SK-N-SH (cell line): ENCODE measurements around the gene PTGR2. TPM values are rescaled to one million over a fixed set of nuclear protein-coding genes. Genes with fewer than 3 reads are reported as not detected.

Experiments used
- CTCF ChIA-PET: fragments of 300-600, 350-600 bp; formaldehyde crosslinking; extraction: SDS; loops from one replicate; lab custom pipeline; 2021; lab: Yijun Ruan, JAX
- POLR2A ChIA-PET: fragments of 350-600 bp; sonication (Branson Sonifier 250); formaldehyde crosslinking; extraction: SDS; loops from one replicate; lab custom pipeline; 2020; ENCODE audit warnings: antibody characterized with exemption, inconsistent platforms; lab: Yijun Ruan, JAX
- DNase-seq: peaks from one replicate; pipeline ENCODE4 v3.0.0; 2012
- H2AFZ ChIP-seq: fragments of 200-600 bp; sonication (generic); 2 replicates; pipeline ENCODE4 v1.8.1; 2016; ENCODE audit warnings: antibody characterized with exemption, mild to moderate bottlenecking, low read depth
- H3F3A ChIP-seq: fragments of 200-600 bp; sonication (generic); replicated peaks from 2 replicates; pipeline ENCODE3; 2016; ENCODE audit warnings: antibody characterized with exemption, mild to moderate bottlenecking; ENCODE audit not compliant: insufficient read depth
- H3K27ac ChIP-seq, 2 experiments: fragments of 200-500 bp in 1 of 2; fragments of 200-600 bp in 1 of 2; sonication (Bioruptor generic) in 1 of 2; sonication (generic), shearing (Covaris generic) in 1 of 2; 2 replicates each; pipeline versions ENCODE4 v1.5.1 to v1.6.1; 2014 to 2016; ENCODE audit warnings: low read depth in 2 of 2, inconsistent platforms in 1 of 2, low read length in 1 of 2, mild to moderate bottlenecking in 1 of 2, mixed read lengths in 1 of 2
- H3K27me3 ChIP-seq: fragments of 200-600 bp; sonication (generic), shearing (Covaris generic); 2 replicates; pipeline ENCODE4 v1.6.1; 2016; ENCODE audit warnings: mixed run types; ENCODE audit not compliant: insufficient read depth
- H3K36me3 ChIP-seq, 2 experiments: fragments of 200-500 bp in 1 of 2; fragments of 200-600 bp in 1 of 2; sonication (Bioruptor generic) in 1 of 2; sonication (generic) in 1 of 2; replicated peaks in 1 of 2; 2 replicates each; pipeline versions ENCODE3 to v1.5.1; 2014 to 2016; ENCODE audit warnings: low read length in 1 of 2, mild to moderate bottlenecking in 1 of 2; ENCODE audit not compliant: insufficient read depth in 2 of 2, control insufficient read depth in 1 of 2
- H3K4me1 ChIP-seq, 2 experiments: fragments of 200-500 bp in 1 of 2; fragments of 200-600 bp in 1 of 2; sonication (Bioruptor generic) in 1 of 2; sonication (generic), shearing (Covaris generic) in 1 of 2; 2 replicates each; pipeline versions ENCODE4 v1.5.1 to v1.6.1; 2014 to 2016; ENCODE audit warnings: low read depth in 1 of 2, low read length in 1 of 2, mixed run types in 1 of 2; ENCODE audit not compliant: insufficient read depth in 2 of 2, control insufficient read depth in 1 of 2
- H3K4me2 ChIP-seq: fragments of 200-600 bp; sonication (generic), shearing (Covaris generic); 2 replicates; pipeline ENCODE4 v1.6.1; 2017; ENCODE audit warnings: mixed run types
- H3K4me3 ChIP-seq, 2 experiments: fragments of 200-500 bp in 1 of 2; fragments of 200-600 bp in 1 of 2; sonication (Bioruptor generic) in 1 of 2; sonication (generic), shearing (Covaris generic) in 1 of 2; 2 replicates each; pipeline versions ENCODE4 v1.5.1 to v1.8.1; 2014 to 2016; ENCODE audit warnings: low read depth in 2 of 2, inconsistent platforms in 1 of 2, low read length in 1 of 2, mild to moderate bottlenecking in 1 of 2, mixed read lengths in 1 of 2, moderate library complexity in 1 of 2
- H3K79me2 ChIP-seq: fragments of 200-600 bp; sonication (generic); 2 replicates; pipeline ENCODE4 v1.8.1; 2017; ENCODE audit warnings: mild to moderate bottlenecking; ENCODE audit not compliant: insufficient read depth
- H3K9ac ChIP-seq: fragments of 200-600 bp; sonication (generic); 2 replicates; pipeline ENCODE4 v1.6.1; 2017; ENCODE audit warnings: mixed run types
- H3K9me2 ChIP-seq: fragments of 200-600 bp; sonication (generic); 2 replicates; pipeline ENCODE4 v1.6.1; 2017; ENCODE audit warnings: mixed run types
- H3K9me3 ChIP-seq: fragments of 200-600 bp; sonication (generic); 2 replicates; pipeline ENCODE4 v1.6.1; 2017; ENCODE audit warnings: mixed run types, mild to moderate bottlenecking, moderate library complexity
- H4K20me1 ChIP-seq: fragments of 200-600 bp; sonication (generic); 2 replicates; pipeline ENCODE4 v1.6.1; 2017; ENCODE audit warnings: mild to moderate bottlenecking, mixed run types; ENCODE audit not compliant: insufficient read depth
- CHD2 ChIP-seq: fragments of 150-350 bp; IDR thresholded peaks from 2 replicates; pipeline ENCODE4 v1.6.1; 2018; ENCODE audit warnings: low read length; ENCODE audit not compliant: partially characterized antibody
- EZH2phosphoT487 ChIP-seq: fragments of 200-600 bp; sonication (generic); IDR thresholded peaks from 2 replicates; pipeline ENCODE4 v1.6.1; 2017; ENCODE audit warnings: low read depth, mixed run types, mild to moderate bottlenecking, antibody characterized with exemption, moderate library complexity, borderline replicate concordance
- JUND ChIP-seq: IDR thresholded peaks from 2 replicates; pipeline ENCODE4 v1.4.0; 2012
- MEF2A ChIP-seq: IDR thresholded peaks from 2 replicates; pipeline ENCODE4 v1.4.0; 2012; ENCODE audit warnings: low read depth, borderline replicate concordance
- MXI1 ChIP-seq: IDR thresholded peaks from 2 replicates; pipeline ENCODE4 v1.6.1; 2012; ENCODE audit warnings: mild to moderate bottlenecking, low read depth, low read length, improper control_type of control experiment
- NFIC ChIP-seq: IDR thresholded peaks from 2 replicates; pipeline ENCODE4 v1.4.0; 2012; ENCODE audit warnings: borderline replicate concordance
- RAD21 ChIP-seq: IDR thresholded peaks from 2 replicates; pipeline ENCODE4 v1.6.1; 2012; ENCODE audit warnings: mild to moderate bottlenecking, low read length
- RCOR1 ChIP-seq: fragments of 150-350 bp; IDR thresholded peaks from 2 replicates; pipeline ENCODE4 v1.6.1; 2017; ENCODE audit warnings: antibody characterized with exemption, low read length
- RFX5 ChIP-seq: IDR thresholded peaks from 2 replicates; pipeline ENCODE4 v1.6.1; 2012; ENCODE audit warnings: mild to moderate bottlenecking, improper control_type of control experiment, low read length
- RXRA ChIP-seq: IDR thresholded peaks from 2 replicates; pipeline ENCODE4 v1.4.0; 2012; ENCODE audit warnings: low read depth, mild to moderate bottlenecking, borderline replicate concordance
- SIN3A ChIP-seq: IDR thresholded peaks from 2 replicates; pipeline ENCODE4 v1.6.1; 2012; ENCODE audit warnings: low read depth, mild to moderate bottlenecking, low read length, moderate library complexity, borderline replicate concordance
- SMC3 ChIP-seq: IDR thresholded peaks from 2 replicates; pipeline ENCODE4 v1.6.1; 2012; ENCODE audit warnings: low read depth, low read length, improper control_type of control experiment
- TEAD4 ChIP-seq: IDR thresholded peaks from 2 replicates; pipeline ENCODE4 v1.4.0; 2012; ENCODE audit warnings: mild to moderate bottlenecking, borderline replicate concordance; ENCODE audit not compliant: insufficient read depth
- WGBS: methylation state at CpG from one replicate; pipeline ENCODE4 v1.1.6; 2017; ENCODE audit warnings: low lambda C conversion rate; 5-methylcytosine and 5-hydroxymethylcytosine counted together
- polyA plus RNA-seq, 3 experiments: library from polyadenylated mRNA; depleted of rRNA; stranded (reverse); fragments of >200 nt; gene quantifications; 2 replicates each; pipeline ENCODE4 v1.2.3, GENCODE V29; 2012
- TF ChIP-seq, protein P1 (sequence below): IDR thresholded peaks from 2 replicates; pipeline ENCODE4 v1.6.1; 2012; ENCODE audit warnings: mild to moderate bottlenecking, low read depth, low read length, moderate library complexity
- TF ChIP-seq, protein P2 (sequence below): IDR thresholded peaks from 2 replicates; pipeline ENCODE4 v1.4.0; 2012; ENCODE audit warnings: low read depth, borderline replicate concordance

The PTGR2 gene
- polyA plus RNA-seq, 1 of the 3 experiments (the other 2 are of a cell fraction), result 7.1 TPM

DNA sequence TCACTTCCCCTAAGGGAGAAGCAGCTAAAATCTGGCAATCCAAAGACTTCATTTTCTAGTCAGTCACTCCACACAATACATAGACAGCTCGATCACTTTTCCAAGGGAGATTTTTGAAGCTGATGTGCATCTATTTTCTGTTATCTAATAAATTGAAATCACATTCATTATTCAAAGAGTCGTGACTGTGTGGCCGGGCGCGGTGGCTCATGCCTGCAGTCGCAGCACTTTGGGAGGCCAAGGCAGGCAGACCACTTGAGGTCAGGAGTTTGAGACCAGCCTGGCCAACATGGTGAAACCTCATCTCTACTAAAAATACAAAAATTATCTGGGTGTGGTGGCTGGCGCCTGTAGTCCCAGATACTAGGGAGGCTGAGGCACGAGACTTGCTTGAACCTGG, 27.1 kb upstream of the PTGR2 start:
- Histone ChIP-seq H3K9ac (no peak overlapping the region), H3K79me2 (no peaks in the 10 kb centered on the region), H3K4me1 (peaks cover 0 to 3% of the 10 kb centered on the region in 2 experiments; a peak in 1 of 4 replicates), H3K4me3 (no peak overlapping the region), H3K4me2 (no peak overlapping the region), H2AFZ (no peak overlapping the region), H3F3A (no peaks in the 10 kb centered on the region), H3K9me2 (no peaks in the 10 kb centered on the region), H3K36me3 (no peaks in the 10 kb centered on the region), H4K20me1 (no peaks in the 10 kb centered on the region), H3K27me3 (no peaks in the 10 kb centered on the region), H3K9me3 (no peaks in the 10 kb centered on the region), H3K27ac (no peak overlapping the region)
- no peak for DNase-seq
- ChIA-PET CTCF (interaction anchor here (0.6 to 5.7 kb wide), 14 partner anchors 9 to 485 kb away, joined by 3 to 70 read pairs (median 6); no protein-coding TSS in a partner anchor), POLR2A (no interaction called here)
- WGBS, result 92% methylated on average over 8 of the region's 8 CpGs
- TF ChIP-seq SIN3A (no peak), EZH2phosphoT487 (no peak), SMC3 (no peak), MEF2A (no peak), CHD2 (no peak), MXI1 (no peak), NFIC (no peak), RCOR1 (no peak), TEAD4 (no peak), RXRA (no peak), RAD21 (no peak), RFX5 (no peak), JUND (no peak)
- TF ChIP-seq, protein P1, sequence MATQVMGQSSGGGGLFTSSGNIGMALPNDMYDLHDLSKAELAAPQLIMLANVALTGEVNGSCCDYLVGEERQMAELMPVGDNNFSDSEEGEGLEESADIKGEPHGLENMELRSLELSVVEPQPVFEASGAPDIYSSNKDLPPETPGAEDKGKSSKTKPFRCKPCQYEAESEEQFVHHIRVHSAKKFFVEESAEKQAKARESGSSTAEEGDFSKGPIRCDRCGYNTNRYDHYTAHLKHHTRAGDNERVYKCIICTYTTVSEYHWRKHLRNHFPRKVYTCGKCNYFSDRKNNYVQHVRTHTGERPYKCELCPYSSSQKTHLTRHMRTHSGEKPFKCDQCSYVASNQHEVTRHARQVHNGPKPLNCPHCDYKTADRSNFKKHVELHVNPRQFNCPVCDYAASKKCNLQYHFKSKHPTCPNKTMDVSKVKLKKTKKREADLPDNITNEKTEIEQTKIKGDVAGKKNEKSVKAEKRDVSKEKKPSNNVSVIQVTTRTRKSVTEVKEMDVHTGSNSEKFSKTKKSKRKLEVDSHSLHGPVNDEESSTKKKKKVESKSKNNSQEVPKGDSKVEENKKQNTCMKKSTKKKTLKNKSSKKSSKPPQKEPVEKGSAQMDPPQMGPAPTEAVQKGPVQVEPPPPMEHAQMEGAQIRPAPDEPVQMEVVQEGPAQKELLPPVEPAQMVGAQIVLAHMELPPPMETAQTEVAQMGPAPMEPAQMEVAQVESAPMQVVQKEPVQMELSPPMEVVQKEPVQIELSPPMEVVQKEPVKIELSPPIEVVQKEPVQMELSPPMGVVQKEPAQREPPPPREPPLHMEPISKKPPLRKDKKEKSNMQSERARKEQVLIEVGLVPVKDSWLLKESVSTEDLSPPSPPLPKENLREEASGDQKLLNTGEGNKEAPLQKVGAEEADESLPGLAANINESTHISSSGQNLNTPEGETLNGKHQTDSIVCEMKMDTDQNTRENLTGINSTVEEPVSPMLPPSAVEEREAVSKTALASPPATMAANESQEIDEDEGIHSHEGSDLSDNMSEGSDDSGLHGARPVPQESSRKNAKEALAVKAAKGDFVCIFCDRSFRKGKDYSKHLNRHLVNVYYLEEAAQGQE, result no peak
- TF ChIP-seq, protein P2, sequence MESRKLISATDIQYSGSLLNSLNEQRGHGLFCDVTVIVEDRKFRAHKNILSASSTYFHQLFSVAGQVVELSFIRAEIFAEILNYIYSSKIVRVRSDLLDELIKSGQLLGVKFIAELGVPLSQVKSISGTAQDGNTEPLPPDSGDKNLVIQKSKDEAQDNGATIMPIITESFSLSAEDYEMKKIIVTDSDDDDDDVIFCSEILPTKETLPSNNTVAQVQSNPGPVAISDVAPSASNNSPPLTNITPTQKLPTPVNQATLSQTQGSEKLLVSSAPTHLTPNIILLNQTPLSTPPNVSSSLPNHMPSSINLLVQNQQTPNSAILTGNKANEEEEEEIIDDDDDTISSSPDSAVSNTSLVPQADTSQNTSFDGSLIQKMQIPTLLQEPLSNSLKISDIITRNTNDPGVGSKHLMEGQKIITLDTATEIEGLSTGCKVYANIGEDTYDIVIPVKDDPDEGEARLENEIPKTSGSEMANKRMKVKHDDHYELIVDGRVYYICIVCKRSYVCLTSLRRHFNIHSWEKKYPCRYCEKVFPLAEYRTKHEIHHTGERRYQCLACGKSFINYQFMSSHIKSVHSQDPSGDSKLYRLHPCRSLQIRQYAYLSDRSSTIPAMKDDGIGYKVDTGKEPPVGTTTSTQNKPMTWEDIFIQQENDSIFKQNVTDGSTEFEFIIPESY, result no peak
